ENCODE results near the gene PDE4A. TPM values are rescaled to one million over a fixed set of nuclear protein-coding genes. Genes with fewer than 3 reads are reported as not detected.
"Not testable (repeated sequence)": the region's sequence is repeated elsewhere in the genome, so short reads cannot be mapped to it uniquely, and the experiment has no call there.

PDE4A gene
- total RNA-seq, 2 donors from 2014 or later, result 24.9 to 25.5 TPM

DNA sequence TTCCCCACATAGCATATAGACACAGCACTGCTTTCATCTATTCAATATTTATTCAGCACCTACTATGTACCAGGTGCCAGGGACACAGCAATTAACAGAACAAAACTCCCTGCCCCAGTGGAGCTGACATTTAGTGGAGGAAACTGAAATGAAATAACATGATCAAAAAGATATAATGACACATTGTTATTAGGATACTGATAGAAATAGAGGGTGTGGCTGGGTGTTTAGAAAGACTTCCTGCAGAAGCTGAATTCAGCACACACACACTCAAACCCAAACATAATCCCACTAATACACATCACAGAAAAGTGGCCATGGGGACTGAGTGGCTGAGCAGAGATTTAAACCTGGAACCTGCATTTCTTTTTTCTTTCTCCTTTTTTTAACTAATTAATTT lies 13.2 kb upstream of the PDE4A start:
- no peaks in the 10 kb centered on the region for H3K36me3 ChIP-seq
- H3K27ac ChIP-seq, result no peak overlapping the region
- no peak overlapping the region for H3K4me3 ChIP-seq
- no peak for DNase-seq (ENCODE audit: low spot score)
- peaks cover 13 to 22% of the 10 kb centered on the region in 2 donors for H3K4me1 ChIP-seq (ENCODE audit: control insufficient read depth in 1 of 2, low read depth in 2 of 2)
- TF ChIP-seq, protein P1, sequence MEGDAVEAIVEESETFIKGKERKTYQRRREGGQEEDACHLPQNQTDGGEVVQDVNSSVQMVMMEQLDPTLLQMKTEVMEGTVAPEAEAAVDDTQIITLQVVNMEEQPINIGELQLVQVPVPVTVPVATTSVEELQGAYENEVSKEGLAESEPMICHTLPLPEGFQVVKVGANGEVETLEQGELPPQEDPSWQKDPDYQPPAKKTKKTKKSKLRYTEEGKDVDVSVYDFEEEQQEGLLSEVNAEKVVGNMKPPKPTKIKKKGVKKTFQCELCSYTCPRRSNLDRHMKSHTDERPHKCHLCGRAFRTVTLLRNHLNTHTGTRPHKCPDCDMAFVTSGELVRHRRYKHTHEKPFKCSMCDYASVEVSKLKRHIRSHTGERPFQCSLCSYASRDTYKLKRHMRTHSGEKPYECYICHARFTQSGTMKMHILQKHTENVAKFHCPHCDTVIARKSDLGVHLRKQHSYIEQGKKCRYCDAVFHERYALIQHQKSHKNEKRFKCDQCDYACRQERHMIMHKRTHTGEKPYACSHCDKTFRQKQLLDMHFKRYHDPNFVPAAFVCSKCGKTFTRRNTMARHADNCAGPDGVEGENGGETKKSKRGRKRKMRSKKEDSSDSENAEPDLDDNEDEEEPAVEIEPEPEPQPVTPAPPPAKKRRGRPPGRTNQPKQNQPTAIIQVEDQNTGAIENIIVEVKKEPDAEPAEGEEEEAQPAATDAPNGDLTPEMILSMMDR (IDR thresholded peaks at IDR 0.05), result no peak
- peaks cover 10% of the 10 kb centered on the region for H3K27me3 ChIP-seq (replicated peaks; ENCODE audit: insufficient read depth)
- no peaks in the 10 kb centered on the region for H3K9me3 ChIP-seq
- ATAC-seq (ENCODE audit: insufficient number of reproducible peaks, low FRiP score, low read depth), result no peak

DNA sequence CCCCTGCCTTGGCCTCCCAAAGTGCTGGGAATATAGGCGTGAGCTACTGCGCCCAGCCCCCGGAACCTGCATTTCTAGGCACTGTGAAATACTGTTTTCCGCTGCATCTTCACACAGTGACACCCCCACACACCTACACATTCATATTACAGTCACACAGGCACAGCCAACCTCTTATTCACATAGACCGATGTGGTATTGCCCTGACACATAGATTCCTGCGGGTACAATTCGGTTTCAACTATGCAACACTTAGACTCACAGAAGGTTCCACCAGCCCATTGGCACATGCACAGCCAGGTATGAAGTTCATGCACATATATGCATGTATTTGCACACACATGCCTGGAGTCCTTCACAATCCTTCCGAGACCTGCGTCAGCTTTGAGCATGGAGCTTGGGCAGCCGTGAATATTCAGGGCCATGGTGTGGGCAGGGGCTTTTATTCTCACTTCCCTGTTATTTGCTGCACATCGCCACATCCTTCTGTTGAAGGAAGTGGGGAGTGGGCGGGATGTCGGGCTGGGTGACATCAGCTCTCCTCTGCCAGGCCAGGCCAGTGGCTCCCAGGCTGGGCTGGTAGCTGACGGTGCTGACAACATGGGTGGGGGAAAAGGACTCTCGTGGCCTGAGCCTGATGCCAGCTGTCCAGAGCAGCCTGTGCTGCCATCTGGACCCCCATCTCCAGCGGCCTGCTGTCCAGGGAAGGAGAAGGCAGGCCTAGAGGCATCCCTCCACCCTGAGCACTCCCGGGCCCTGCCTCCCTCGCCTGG lies 11.6 kb upstream of the PDE4A start:
- H3K27me3 ChIP-seq (replicated peaks; ENCODE audit: insufficient read depth), result peaks cover 10% of the 10 kb centered on the region
- no peak for ATAC-seq (ENCODE audit: insufficient number of reproducible peaks, low FRiP score, low read depth)
- no peaks in the 10 kb centered on the region for H3K36me3 ChIP-seq
- peaks cover 9 to 14% of the 10 kb centered on the region in 2 donors for H3K4me1 ChIP-seq (ENCODE audit: control insufficient read depth in 1 of 2, low read depth in 2 of 2)
- DNase-seq (ENCODE audit: low spot score), result no peak
- TF ChIP-seq, protein P1 (IDR thresholded peaks at IDR 0.05), result no peak
- no peaks in the 10 kb centered on the region for H3K9me3 ChIP-seq
- no peak overlapping the region for H3K4me3 ChIP-seq
- H3K27ac ChIP-seq, result no peak overlapping the region

DNA sequence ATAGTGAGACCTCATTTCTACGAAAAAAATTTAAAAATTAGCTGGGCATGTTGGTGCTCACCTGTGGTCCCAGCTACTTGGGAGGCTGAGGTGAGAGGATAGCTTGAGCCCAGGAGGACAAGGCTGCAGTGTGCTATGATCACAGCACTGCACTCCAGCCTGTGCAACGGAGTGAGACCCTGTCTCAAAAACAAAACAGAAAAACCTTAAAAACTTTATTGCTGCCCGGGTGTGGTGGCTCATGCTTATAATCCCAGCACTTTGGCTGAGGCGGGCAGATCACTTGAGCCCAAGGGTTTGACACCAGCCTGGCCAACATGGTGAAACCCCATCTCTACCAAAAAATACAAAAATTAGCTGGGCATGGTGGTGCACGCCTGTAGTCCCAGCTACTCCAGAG lies 9.1 kb upstream of the PDE4A start:
- not testable (repeated sequence) for DNase-seq (ENCODE audit: low spot score)

DNA sequence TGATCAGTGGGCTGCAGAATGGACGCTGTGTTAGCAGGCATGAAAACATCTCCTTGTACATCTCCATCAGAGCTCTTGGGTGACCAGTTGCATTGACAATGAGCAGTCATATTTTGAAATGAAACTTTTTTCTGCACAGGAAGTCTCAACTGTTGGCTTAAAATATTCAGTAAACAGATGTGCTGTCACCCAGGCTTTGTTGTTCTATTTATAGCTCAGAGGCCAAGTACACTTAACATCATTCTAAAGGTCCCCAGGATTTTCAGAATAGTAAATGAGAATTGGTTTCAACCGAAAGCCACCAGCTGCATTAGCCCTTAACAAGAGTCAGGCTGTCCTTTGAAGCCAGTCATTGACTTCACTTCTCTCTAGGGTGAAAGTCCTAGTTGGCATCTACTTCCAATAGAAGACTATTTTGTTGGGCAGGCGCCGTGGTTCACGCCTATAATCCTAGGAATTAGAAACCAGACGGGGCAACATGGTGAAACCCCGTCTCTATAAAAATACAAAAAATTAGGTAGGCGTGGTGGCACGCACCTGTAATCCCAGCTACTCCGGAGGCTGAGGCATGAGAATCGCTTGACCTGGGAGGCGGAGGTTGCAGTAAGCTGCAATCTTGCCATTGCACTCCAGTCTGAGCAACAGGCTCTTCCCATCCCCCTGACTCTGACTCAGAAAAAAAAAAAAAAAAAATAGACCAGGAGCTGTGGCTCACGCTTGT lies 7.9 kb upstream of the PDE4A start:
- no peak for DNase-seq (ENCODE audit: low spot score)
- Histone ChIP-seq H3K27me3 (replicated peaks; ENCODE audit: insufficient read depth) (no peaks in the 10 kb centered on the region), H3K9me3 (no peaks in the 10 kb centered on the region), H3K4me3 (no peak overlapping the region), H3K4me1 (ENCODE audit: control insufficient read depth in 1 of 2, low read depth in 2 of 2) (peaks cover 0 to 7% of the 10 kb centered on the region in 2 donors), H3K36me3 (no peaks in the 10 kb centered on the region), H3K27ac (no peak overlapping the region)
- no peak for ATAC-seq (ENCODE audit: insufficient number of reproducible peaks, low FRiP score, low read depth)
- TF ChIP-seq, protein P1 (IDR thresholded peaks at IDR 0.05), result no peak

More for the DNA sequence above, 9.1 kb upstream of the PDE4A start:
- not testable (repeated sequence) for H3K4me1 ChIP-seq (ENCODE audit: control insufficient read depth in 1 of 2, low read depth in 2 of 2); H3K27ac ChIP-seq; H3K4me3 ChIP-seq; ATAC-seq (ENCODE audit: insufficient number of reproducible peaks, low FRiP score, low read depth); H3K36me3 ChIP-seq; H3K9me3 ChIP-seq; H3K27me3 ChIP-seq (replicated peaks; ENCODE audit: insufficient read depth)

DNA sequence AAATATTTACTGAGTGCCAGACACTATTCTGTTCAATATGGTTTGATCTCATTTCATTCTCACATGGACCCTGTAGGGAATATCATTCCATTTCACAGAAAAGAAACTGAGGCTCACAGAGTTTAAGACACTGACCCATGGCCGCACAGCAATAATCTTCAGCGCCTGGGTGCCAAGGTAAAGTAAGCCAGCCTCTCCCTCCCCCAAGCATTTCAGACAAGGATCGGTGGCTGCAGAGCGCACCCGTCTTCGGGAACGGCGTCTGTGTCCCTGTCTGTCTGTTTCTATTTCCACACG lies 4.3 kb upstream of the PDE4A start:
- ATAC-seq (ENCODE audit: insufficient number of reproducible peaks, low FRiP score, low read depth), result no peak
- Histone ChIP-seq H3K27ac (no peak overlapping the region), H3K4me3 (peak overlapping the region; percentile 49), H3K4me1 (ENCODE audit: control insufficient read depth in 1 of 2, low read depth in 2 of 2) (peaks cover 9 to 25% of the 10 kb centered on the region in 2 donors), H3K27me3 (replicated peaks; ENCODE audit: insufficient read depth) (no peaks in the 10 kb centered on the region), H3K9me3 (no peaks in the 10 kb centered on the region), H3K36me3 (no peaks in the 10 kb centered on the region)
- TF ChIP-seq, protein P1 (IDR thresholded peaks at IDR 0.05), result no peak
- DNase-seq (ENCODE audit: low spot score), result no peak

All from thoracic aorta (tissue), 2 donors.